ENCODE data around the gene PARP15. TPM values are rescaled to one million over a fixed set of nuclear protein-coding genes. Genes with fewer than 3 reads are reported as not detected.
"Not testable (repeated sequence)": the region's sequence is repeated elsewhere in the genome, so short reads cannot be mapped to it uniquely, and the experiment has no call there.

PARP15 gene
- total RNA-seq, 1 donor from 2014 or later: not detected

DNA sequence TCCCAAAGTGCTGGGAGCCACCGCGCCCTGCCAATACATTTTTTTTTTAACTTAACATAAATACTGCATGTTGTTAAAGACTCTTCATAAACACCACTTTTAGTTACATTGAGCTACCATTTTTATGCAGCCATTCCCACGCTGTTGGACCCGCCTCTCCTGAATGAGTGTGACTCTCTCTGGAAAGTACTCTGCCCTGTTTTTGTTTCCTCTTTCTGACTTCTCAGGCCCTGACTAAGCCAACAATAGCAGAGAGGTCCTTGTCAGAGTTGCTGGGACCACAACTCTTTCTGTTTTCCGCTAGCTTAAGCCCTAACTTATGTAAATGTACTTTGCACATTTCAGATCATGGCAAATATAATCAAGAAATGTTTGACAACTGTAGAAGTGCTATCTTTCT is 35.2 kb downstream of the PARP15 start:
- FAIRE-seq: no peak
- no peak for DNase-seq (ENCODE audit: low spot score in 2 of 2)

DNA sequence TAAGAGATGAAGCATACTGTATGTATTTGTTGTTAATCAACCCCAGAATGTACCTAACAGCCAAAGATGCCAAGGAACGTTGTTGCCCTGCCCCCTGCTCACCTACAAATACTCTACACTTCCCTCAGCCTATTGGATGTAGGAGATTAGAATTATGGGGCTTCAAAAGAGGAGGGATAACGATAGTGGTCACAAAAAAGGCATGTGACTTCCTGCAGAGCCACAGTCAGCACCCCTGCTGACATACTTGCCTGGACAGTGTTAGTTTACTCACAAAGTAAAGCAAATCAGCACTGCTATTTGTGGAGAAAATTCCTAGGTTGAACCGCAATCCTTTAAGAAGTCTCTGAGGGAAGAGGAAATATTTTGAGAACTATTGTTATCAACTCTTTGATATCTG is 37.9 kb downstream of the PARP15 start:
- FAIRE-seq (no peak), DNase-seq (ENCODE audit: low spot score in 2 of 2) (no peak)

DNA sequence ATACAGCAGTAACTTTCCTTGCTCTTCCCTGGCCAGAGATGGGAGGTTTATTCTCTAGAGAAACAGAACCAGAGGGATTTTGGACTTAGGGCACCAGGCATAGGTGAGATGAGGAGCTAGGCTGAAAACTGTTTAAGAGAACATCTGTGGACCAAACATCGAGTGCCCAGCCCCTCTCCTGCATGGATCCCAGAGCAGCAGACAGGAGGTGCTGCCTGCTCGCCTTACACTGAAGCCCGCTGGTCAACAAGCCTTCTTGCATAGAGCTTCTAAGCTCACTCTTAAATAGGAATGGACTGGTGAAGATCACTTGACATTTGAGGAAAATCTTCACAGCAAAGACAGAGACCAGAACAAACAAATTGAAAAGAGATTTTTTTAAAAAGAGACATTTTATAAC is 41.2 kb downstream of the PARP15 start:
- DNase-seq (ENCODE audit: low spot score in 2 of 2) (no peak), FAIRE-seq (no peak)

DNA sequence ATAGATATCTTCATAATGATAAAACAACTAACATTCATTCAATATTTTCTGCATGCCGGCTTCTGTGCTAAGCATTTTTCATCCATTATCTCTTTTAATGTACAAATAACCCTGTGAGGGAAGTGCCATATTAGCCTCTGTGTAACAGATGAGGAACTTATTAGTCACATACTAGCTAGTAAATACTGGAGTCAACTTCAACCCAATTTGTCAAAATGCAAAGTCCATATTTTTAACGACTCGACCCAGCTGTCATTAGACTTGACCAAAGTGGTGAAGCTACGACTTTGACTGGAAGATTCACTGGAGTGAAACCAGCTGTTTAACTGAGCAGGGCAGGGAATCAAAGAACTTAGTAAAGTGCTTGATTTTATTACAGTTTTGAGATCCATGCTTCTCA is 41.6 kb downstream of the PARP15 start:
- DNase-seq (ENCODE audit: low spot score in 2 of 2) (no peak), FAIRE-seq (no peak)

DNA sequence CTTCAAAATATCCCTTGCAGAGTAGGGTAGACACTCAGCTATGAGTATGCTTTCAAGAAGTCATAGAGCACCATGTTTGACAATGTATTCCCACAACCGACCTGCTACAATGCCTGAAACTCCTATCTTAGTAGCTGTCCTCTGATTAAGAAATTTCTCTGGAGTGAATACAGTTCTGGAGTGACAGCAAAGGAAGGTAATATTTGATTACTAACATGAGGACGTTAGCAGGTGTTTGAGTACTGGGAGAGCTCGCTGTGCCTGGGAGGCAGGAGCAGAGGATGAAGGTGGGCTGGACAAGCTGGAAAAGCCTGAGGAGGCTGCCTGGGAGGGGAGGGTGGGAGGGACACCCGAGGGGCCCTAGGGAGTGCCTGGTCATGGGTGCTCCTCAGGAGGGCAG is 42.9 kb downstream of the PARP15 start:
- DNase-seq (ENCODE audit: low spot score in 2 of 2) (no peak), FAIRE-seq (no peak)

DNA sequence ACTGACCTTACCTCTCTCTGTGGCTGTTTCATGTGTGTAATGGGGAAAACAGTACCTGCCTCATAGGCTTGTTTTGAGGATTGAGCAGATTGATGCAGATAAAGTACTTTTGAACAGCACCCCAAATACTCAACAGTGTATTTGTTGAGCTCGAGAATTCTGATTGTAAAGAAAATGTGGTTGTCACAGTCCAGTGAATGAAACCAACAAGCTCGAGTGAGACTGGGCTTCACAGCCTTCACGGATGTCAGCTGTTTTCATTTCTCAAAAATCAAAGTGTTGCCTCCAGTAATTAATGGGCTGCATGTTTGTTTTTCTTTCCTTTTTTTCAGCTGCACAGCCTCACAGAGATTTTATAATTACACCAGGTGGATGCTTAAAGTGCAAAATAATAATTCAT is 43.7 kb downstream of the PARP15 start:
- DNase-seq (ENCODE audit: low spot score in 2 of 2) (no peak), FAIRE-seq (no peak)

DNA sequence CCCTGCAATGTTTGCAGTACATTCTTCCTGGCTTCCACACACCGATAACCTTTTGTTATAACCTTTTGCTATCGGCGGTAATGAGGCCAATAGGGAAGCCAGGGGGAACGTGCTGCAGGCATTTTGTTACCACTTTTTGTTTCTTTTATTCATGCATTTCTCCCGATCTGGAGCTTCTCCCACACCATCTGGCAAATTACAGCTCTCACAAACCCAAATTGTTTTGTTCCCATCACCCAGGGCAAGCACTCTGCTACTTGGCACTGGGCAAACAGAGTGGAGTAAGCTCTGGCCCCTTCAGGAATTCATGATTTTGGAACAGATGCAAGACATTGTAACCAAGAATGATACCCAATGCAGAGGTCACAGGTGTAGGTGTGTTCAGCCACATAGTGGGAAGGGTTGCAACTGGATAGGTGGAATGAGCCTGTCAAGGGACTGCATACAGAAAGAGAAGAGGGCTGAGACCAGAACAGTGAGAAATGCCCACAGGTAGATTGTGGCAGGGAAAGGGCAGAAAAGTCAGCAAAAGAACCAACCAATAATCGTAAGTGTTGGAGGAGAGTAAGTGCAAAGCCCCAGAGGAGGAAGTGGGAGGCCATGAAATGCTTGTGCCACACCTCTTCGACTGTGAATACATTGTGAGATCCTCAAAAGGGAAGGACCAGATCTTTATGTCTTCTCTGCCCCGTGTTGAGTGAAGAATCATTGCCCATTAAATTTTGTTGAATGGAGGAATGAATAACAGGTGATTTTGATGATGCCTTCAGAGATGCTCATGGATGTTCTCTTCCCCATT is 45.8 kb downstream of the PARP15 start:
- no peak for FAIRE-seq
- no peak for DNase-seq (ENCODE audit: low spot score in 2 of 2)

DNA sequence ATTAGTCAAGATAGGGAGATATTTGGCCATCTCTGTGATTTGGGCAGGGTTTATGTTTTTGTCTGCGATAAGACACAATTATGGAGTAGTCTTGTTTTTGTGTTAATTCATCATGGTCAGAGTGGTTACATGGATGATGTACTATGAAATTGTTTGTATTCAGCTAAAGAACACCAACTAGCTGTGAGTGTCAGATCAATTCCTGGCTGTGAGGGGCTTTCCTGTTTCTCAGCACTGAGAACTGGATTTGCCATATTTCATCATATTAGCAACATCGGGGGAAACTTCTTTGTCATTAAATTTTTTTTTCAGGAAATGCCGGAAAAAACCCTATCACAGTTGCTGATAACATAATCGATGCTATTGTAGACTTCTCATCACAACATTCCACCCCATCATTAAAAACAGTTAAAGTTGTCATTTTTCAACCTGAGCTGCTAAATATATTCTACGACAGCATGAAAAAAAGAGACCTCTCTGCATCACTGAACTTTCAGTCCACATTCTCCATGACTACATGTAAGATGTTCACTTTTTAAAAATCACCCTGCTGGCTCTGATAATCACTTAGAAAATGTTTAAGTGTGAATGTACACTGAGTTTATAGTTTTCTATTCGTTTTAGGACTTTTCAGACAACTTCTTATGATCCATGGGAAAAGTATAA is 49.2 kb downstream of the PARP15 start:
- no peak for FAIRE-seq

DNA sequence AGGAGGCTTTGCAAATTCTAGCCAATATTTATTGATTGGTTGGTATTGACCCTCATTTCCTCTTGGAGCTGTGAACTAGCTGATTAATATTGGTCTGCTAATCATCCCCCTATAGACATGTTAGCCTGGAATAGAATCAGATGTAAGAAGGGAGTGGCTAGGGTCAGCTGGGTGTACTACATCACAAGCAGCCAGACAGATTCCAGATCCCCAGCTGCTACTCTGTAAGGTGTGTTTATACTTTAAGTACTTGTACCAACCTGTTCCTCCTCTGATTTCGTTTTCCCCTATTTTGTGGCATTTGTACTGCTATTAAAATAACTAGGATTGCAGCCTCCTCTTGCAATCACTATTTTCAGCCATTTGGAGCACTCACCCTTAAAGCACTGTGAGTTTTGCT is 49.9 kb downstream of the PARP15 start:
- DNase-seq (ENCODE audit: low spot score in 2 of 2) (no peak), FAIRE-seq (no peak)

More for the DNA sequence above, 49.2 kb downstream of the PARP15 start:
- no peak for DNase-seq (ENCODE audit: low spot score in 2 of 2)

DNA sequence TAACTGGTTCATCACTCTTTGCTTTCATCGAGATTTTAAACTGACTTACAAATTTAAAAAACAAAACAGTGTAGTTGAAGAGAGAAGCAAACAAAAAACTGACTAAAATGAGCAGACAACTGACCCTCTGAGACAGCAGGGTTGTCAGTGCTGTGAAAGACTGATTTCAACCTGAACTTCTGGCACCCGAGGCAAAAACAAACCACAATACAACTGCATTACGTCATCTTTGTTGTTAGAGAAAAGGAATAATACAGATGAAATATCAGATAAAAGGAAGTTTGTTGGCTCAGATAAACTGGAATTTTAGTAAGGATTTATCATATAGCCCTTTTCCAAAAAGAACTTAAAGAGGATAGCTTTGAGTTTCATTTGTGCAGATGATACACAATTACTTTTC is 51.1 kb downstream of the PARP15 start:
- no peak for DNase-seq (ENCODE audit: low spot score in 2 of 2)
- no peak for FAIRE-seq

DNA sequence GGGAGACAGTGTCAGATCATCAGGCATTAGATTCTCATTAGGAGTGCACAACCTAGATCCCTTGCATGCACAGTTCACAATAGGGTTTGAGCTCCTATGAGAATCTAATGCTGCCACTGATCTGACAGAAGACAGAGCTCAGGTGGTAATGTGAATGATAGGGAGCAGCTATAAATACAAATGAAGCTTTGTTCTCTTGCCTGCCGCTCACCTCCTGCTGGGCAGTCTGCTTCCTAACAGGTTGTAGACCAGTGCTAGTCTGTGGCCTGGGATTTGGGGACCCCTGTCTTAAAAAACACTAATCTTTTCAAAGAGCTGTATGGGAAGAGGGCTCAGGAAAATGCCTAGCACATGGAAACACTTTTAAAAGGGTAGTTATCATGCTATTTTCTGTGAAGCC is 52.3 kb downstream of the PARP15 start:
- FAIRE-seq (no peak), DNase-seq (ENCODE audit: low spot score in 2 of 2) (no peak)

DNA sequence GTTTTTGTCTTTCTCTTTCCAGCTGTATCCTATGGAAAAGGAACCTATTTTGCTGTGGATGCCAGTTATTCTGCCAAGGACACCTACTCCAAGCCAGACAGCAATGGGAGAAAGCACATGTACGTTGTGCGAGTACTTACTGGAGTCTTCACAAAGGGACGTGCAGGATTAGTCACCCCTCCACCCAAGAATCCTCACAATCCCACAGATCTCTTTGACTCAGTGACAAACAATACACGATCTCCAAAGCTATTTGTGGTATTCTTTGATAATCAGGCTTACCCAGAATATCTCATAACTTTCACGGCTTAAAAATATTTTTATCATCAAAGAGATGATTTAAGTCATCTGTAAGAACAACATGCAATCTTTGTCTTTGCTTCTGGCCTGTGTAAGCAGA is 58.3 kb downstream of the PARP15 start:
- DNase-seq (ENCODE audit: low spot score in 2 of 2) (no peak), FAIRE-seq (no peak)

DNA sequence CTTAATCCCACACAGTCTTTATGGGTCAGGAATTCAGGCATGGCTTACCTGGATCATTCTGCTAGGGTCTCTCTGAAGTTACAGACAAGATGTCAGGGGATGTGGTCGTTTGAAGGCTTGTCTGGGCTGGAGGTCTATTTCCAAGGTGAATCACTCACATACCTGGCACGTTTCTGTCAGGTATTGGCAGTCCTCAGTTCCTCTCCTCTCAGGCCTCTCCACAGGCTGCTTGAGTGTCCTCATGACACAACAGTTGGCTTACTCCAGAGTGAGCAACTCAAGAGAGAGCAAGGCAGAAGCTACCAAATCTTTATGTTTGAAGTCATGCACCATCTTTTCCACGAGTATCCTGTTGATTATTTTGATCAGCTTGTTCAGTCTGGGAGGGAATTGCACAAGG is 59.2 kb downstream of the PARP15 start:
- FAIRE-seq: no peak
- DNase-seq (ENCODE audit: low spot score in 2 of 2): no peak

DNA sequence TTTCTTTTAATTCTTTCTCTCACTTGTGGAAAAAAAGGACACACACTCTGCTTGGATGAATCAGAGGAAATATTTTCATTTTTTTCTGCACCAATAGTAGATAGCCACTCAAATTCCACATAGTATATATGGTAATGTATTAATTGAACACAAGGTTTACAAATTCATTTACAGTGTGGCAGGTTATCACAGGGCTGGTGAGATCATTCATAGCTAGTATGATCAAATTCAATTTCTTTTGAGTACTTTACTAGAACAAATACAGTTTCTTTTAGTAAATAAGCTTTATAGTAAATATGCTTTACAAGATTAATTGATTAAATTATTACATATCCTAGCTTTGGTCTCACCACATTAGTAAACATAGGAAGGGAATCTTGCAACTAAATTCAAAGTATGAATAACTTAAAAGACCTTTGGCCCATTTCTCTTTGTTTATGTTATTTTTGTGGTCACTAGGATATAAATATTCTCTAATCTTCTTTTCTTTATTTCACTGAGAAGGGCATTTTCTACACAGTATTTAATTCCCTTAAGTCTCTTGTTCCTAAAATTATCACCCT is 63.1 kb downstream of the PARP15 start:
- DNase-seq (ENCODE audit: low spot score in 2 of 2) (no peak), FAIRE-seq (no peak)

DNA sequence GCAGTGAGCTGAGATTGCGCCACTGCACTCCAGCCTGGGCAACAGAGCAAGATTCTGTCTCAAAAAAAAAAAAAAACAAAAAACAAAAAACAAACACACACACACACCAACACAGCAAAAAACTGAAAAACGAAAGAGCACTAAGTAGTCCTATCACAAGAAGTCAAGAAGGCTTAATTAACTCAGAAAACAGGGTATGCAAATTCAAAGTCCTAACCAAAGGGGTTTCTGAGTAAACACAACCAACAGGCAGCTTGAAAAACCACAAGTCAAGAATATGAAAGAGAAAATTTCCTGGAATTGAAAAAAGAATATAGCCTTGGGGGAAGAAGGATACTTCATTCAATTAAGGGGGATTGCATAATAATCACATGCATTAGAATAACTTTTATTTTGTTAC is 65.5 kb downstream of the PARP15 start:
- DNase-seq (ENCODE audit: low spot score in 2 of 2): no peak
- FAIRE-seq: no peak

DNA sequence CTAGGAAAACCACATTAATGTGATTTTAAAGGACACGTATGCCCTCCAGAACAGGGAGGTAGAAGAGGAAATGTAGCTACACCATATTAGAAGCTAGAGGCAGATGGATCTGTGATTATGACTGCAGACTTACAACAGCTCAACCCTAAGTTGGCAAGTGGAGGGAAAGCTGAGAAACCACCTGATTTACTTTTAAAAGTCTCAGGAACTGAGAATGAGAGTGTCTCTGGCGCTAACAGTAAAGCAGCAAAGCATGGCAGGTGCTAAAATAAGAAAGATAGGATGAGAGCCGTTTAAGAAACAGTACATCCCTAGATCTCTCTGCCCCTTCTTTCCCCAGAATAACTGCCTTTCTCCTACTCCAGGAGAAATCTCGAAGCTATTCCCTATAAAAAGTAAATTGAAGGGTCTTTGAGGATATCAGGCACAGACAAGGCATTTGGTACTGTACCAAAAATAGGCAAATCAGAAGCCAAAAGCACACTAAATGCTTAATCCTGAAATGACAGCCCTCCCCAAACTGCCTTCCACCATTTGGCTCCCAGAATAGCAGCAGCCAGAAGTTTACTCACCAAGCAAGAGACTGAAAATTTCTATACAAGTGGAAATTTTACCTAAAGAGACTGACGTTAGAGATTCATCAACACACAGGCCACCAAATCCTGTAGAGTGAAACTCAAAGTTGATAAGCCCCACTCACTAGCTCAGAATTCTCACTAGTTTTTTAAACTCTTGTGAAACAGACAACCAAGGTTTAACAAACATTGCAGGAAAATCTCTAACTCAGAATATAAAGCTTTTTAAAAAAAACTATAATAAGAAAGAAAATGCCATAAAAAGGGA is 68.9 kb downstream of the PARP15 start:
- FAIRE-seq: no peak

DNA sequence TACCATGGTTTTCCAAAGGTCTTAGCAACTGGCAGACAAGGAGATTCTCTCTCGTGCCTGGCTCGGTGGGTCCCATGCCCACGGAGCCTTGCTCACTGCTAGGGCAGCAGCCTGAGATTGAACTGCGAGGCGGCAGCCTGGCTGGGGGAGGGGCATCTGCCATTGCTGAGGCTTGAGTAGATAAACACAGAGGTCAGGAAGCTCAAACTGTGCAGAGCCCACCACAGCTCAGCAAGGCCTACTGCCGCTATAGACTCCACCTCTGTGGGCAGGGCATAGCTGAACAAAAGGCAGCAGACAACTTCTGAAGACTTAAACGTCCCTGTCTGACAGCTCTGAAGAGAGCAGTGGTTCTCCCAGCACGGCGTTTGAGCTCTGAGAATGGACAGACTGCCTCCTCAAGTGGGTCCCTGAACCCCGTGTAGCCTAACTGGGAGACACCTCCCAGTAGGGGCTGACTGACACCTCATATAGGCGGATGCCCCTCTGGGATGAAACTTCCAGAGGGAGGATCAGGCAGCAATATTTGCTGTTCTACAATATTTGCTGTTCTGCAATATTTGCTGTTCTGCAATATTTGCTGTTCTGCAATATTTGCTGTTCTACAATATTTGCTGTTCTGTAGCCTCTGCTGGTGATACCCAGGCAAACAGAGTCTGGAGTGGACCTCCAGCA is 73.9 kb downstream of the PARP15 start:
- not testable (repeated sequence) for DNase-seq (ENCODE audit: low spot score in 2 of 2); FAIRE-seq

More for the DNA sequence above, 68.9 kb downstream of the PARP15 start:
- no peak for DNase-seq (ENCODE audit: low spot score in 2 of 2)

DNA sequence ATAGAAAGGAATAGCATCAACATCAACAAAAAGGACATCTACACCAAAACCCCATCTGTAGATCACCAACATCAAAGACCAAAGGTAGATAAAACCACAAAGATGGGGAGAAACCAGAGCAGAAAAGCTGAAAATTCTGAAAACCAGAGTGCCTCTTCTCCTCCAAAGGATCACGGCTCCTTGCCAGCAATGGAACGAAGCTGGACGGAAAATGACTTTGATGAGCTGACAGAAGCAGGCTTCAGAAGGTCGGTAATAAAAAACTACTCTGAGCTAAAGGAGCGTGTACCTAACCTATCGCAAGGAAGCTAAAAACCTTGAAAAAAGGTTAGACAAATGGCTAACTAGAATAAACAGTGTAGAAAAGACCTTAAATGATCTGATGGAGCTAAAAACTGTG is 74.5 kb downstream of the PARP15 start:
- not testable (repeated sequence) for FAIRE-seq; DNase-seq (ENCODE audit: low spot score in 2 of 2)

DNA sequence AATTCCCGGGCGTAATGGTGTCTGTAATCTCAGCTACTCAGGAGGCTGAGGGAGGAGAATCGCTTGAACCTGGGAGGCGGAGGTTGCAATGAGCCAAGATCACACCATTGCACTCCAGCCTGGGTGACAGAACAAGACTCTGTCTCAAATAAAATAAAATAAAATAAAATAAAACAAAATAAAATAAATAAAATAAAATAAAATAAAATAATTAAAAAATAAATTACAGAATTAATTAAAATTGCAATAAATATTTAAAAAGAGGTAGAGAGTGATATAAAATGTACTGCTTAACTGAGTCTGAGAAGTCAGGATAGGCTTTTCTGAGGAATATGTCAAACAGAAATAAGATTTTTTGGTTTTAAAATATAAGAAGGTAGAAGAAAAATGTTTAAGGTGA is 80.9 kb downstream of the PARP15 start:
- not testable (repeated sequence) for DNase-seq (ENCODE audit: low spot score in 2 of 2)
- peak; percentile 56 for FAIRE-seq

DNA sequence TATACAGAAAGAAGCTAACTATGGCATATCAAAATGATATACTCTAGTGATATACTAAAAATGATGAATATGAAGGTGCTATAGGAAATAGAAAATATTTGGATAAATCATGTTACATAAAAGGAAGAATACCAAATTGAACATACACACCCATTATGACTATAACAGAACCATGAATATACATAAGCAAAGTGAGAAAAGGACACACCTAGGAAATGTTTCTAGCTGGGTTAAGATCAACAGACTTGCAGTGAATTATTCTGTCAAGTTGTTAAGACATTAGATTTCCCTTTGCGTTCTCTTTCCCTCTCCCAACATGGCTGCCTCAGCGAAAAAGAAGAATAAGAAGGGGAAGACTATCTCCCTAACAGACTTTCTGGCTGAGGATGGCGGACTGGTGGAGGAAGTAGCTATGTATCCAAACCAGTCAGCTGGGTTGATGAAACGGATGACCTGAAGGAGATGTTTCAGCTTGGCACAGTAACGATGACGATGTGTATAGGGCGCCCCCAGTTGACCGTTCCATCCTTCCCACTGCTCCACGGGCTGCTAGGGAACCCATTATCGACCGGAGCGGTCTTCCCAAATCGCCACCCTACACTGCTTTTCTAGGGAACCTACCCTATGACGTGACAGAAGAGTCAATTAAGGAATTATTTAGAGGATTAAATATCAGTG is 83.0 kb downstream of the PARP15 start:
- no peak for DNase-seq (ENCODE audit: low spot score in 2 of 2)
- no peak for FAIRE-seq
